ENCODE data around the gene WDFY3.

GRCh38 chr4:84932462-84932861 is 34.0 kb downstream of the WDFY3 start:
- TF ChIP-seq CTCF (conservative IDR thresholded peaks at IDR 0.05; ENCODE audit: low read length) = no peak
- no peak for TF ChIP-seq EZH2phosphoT487 (IDR thresholded peaks at IDR 0.05; ENCODE audit: borderline replicate concordance)
